ENCODE measurements around the gene CEP85. TPM values are rescaled to one million over a fixed set of nuclear protein-coding genes. Genes with fewer than 3 reads are reported as not detected.
"Not testable (repeated sequence)": the region's sequence is repeated elsewhere in the genome, so short reads cannot be mapped to it uniquely, and the experiment has no call there.

The CEP85 gene
- total RNA-seq, 6 donors from 2014 or later = 10.1 to 16.8 (median 10.7) TPM

DNA sequence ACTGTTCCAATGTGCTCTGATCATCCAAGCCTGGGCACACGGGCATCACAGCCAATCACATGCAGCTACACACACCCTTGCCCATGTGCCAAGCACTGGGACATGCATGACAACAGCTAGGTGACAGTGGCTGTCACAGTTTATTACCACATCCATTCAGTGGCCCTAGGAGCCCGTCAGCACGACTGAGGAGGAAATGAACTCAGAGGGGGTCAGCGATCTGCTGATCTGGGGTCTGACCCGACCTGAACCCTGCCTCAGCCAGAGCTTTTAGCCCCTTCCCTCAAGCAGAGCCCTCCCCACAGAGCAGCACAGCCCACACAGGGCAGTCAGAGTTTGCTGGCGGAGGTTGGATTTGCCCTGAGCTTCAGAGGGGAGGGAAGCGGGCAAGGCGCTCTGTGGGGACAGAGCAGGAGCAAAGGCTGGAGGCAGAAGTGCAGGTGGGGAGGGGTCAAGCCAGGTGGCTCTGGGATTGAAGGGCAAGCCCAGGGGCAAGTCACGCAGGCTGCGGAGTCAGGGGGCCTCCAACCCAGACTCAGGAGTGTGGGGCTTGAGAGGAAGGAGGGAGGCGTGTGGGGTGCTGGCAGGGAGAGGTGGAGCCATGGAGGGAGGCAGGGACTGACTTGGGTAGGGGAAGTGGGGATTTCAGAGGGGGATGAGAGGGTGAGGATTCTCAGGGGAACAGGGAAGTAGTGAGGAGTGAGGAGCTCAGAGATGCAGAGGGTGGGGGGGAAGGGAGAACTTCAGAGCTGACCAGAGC is 56.3 kb downstream of the CEP85 start:
- no peaks in the 10 kb centered on the region for H3K9me3 ChIP-seq
- no peak overlapping the region for H3K4me3 ChIP-seq
- 56 to 70% methylated on average over 11 of the region's 11 CpGs for WGBS, 2 donors
- TF ChIP-seq POLR2AphosphoS5 (IDR thresholded peaks at IDR 0.05) = peak in 1 of 2 donors; percentile 5
- TF ChIP-seq, protein P1, sequence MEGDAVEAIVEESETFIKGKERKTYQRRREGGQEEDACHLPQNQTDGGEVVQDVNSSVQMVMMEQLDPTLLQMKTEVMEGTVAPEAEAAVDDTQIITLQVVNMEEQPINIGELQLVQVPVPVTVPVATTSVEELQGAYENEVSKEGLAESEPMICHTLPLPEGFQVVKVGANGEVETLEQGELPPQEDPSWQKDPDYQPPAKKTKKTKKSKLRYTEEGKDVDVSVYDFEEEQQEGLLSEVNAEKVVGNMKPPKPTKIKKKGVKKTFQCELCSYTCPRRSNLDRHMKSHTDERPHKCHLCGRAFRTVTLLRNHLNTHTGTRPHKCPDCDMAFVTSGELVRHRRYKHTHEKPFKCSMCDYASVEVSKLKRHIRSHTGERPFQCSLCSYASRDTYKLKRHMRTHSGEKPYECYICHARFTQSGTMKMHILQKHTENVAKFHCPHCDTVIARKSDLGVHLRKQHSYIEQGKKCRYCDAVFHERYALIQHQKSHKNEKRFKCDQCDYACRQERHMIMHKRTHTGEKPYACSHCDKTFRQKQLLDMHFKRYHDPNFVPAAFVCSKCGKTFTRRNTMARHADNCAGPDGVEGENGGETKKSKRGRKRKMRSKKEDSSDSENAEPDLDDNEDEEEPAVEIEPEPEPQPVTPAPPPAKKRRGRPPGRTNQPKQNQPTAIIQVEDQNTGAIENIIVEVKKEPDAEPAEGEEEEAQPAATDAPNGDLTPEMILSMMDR (IDR thresholded peaks at IDR 0.05) = no peak
- peak in 1 of 4 donors; percentile 18 for TF ChIP-seq POLR2A (IDR thresholded peaks at IDR 0.05)
- H3K27me3 ChIP-seq = no peaks in the 10 kb centered on the region
- DNase-seq (peak in 1 of 2 donors; percentile 44), ATAC-seq (ENCODE audit: low FRiP score in 2 of 2) (peak; percentile 5 to 35)
- peaks cover 8 to 61% (median 52%) of the 10 kb centered on the region in 4 donors for H3K4me1 ChIP-seq
- H3K27ac ChIP-seq = peak overlapping the region; percentile 78 to 97 (median 84)
- H3K36me3 ChIP-seq = no peaks in the 10 kb centered on the region

DNA sequence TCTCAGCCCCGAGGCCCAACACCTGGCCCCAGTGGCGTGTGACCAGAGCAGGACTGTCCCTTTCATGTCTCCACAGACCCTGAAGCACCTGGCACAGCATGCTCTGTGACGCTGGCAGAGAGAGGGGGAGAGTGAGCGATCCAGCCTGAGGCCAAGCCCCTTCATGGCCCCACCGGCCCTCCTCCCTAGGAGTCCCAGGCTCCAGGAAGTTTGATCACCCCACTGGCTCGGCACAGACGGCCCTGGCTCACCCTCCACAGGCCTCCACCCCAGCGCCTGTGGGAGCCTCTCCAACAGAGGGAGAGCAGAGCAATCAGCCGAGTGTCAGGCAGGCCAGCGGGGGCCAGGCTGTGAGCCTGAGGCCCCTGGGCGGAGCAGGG is 56.9 kb downstream of the CEP85 start:
- H3K4me3 ChIP-seq = no peak overlapping the region
- no peak for TF ChIP-seq EP300 (IDR thresholded peaks at IDR 0.05)
- TF ChIP-seq POLR2A (IDR thresholded peaks at IDR 0.05) = no peak
- no peak for TF ChIP-seq POLR2AphosphoS5 (IDR thresholded peaks at IDR 0.05)
- TF ChIP-seq, protein P1 (IDR thresholded peaks at IDR 0.05) = no peak
- ATAC-seq (ENCODE audit: low FRiP score in 2 of 2) (peak in 1 of 2 donors; percentile 7), DNase-seq (peak in 1 of 2 donors; percentile 58)
- no peaks in the 10 kb centered on the region for H3K9me3 ChIP-seq
- H3K27me3 ChIP-seq = no peaks in the 10 kb centered on the region
- H3K4me1 ChIP-seq = peaks cover 8 to 55% (median 47%) of the 10 kb centered on the region in 4 donors
- H3K36me3 ChIP-seq = no peaks in the 10 kb centered on the region
- WGBS, 2 donors = 45 to 76% methylated on average over 2 to 11 of the region's 11 CpGs
- peak overlapping the region; percentile 78 to 97 (median 84) for H3K27ac ChIP-seq

DNA sequence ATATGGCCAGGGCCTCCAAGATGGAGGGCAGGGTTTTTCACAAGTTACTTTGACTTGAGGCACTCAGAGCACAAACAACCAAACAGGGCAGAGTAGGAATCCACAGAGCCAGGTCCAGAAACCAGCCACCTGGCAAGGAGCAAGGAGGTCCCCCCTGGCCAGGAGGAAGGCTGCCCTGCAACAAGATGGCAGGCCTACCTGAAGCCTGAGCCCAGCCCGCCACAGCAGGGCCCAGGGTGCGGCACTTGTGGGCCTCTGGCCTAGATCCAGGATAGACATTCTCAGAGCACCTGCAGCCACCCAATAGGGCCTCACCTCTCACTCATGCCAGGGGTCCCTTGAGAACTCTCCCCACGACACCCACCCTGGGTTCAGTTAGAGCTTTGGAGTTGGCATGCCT is 57.4 kb downstream of the CEP85 start:
- Histone ChIP-seq H3K4me3 (no peak overlapping the region), H3K9me3 (no peaks in the 10 kb centered on the region), H3K27me3 (no peaks in the 10 kb centered on the region), H3K27ac (peak overlapping the region in 3 of 4 donors; percentile 80 to 97 (median 89)), H3K4me1 (peaks cover 3 to 50% (median 45%) of the 10 kb centered on the region in 4 donors), H3K36me3 (peaks cover 0 to 4% (median 1%) of the 10 kb centered on the region in 4 donors)
- TF ChIP-seq, protein P1 (IDR thresholded peaks at IDR 0.05) = no peak
- TF ChIP-seq EP300 (IDR thresholded peaks at IDR 0.05) = no peak
- no peak for TF ChIP-seq POLR2A (IDR thresholded peaks at IDR 0.05)
- no peak for TF ChIP-seq POLR2AphosphoS5 (IDR thresholded peaks at IDR 0.05)
- DNase-seq (peak in 1 of 2 donors; percentile 57), ATAC-seq (ENCODE audit: low FRiP score in 2 of 2) (no peak)
- 100% methylated on average over 2 to 3 of the region's 3 CpGs for WGBS, 2 donors

DNA sequence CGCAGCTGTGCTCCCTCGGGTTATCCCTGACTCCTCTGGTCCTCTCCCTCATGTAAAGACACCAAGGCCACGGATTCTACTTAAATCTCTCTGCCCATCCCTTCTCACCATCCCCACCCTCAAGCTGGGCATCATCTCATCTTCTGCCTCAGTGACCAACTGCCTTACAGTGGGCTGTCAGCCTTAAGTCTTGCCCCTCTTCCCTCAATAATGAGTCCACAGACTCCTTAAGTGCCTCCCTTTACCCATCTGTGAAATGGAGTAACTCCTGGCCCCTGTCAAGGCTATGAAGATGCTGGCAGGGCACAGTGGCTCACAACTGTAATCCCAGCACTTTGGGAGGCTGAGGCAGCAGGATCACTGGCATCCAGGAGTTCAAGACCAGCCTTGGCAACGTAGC is 57.9 kb downstream of the CEP85 start:
- H3K4me1 ChIP-seq = peaks cover 3 to 45% (median 42%) of the 10 kb centered on the region in 4 donors
- no peak for ATAC-seq (ENCODE audit: low FRiP score in 2 of 2)
- WGBS, 2 donors = 89 to 91% methylated on average over 4 of the region's 4 CpGs

DNA sequence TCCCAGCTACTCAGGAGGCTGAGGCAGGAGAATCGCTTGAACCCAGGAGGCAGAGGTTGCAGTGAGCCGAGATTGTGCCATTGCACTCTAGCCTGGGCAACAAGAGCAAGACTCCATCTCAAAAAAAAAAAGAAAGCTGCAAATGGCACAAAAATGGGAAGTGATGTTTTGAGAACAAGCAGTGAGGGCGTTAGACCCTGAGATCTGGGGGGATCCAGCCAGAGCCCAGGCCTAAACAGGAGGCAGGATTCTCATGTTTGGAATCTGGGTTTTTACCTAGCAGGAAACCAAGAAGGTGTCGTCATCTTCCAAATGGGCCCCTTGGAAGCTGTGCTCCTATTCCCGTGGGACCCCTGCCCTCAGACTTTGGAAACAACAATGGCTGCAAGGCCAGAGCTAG is 58.7 kb downstream of the CEP85 start:
- not testable (repeated sequence) for H3K27ac ChIP-seq; DNase-seq; H3K4me3 ChIP-seq; H3K27me3 ChIP-seq; H3K9me3 ChIP-seq; ATAC-seq (ENCODE audit: low FRiP score in 2 of 2)
- Histone ChIP-seq H3K4me1 (peaks cover 3 to 38% (median 36%) of the 10 kb centered on the region in 4 donors), H3K36me3 (peaks cover 0 to 11% (median 3%) of the 10 kb centered on the region in 4 donors)
- WGBS, 2 donors = 79 to 94% methylated on average over 4 to 5 of the region's 5 CpGs

More for the DNA sequence above, 57.9 kb downstream of the CEP85 start:
- H3K27me3 ChIP-seq = no peaks in the 10 kb centered on the region
- H3K4me3 ChIP-seq = no peak overlapping the region
- DNase-seq = no peak
- H3K9me3 ChIP-seq = no peaks in the 10 kb centered on the region
- TF ChIP-seq, protein P1 (IDR thresholded peaks at IDR 0.05) = no peak
- TF ChIP-seq POLR2AphosphoS5 (IDR thresholded peaks at IDR 0.05) = no peak
- TF ChIP-seq POLR2A (IDR thresholded peaks at IDR 0.05) = no peak
- TF ChIP-seq EP300 (IDR thresholded peaks at IDR 0.05) = no peak
- H3K27ac ChIP-seq = peak overlapping the region in 2 of 4 donors; percentile 89 to 97
- H3K36me3 ChIP-seq = peaks cover 0 to 9% (median 3%) of the 10 kb centered on the region in 4 donors

Data from upper lobe of left lung (tissue), 6 donors.